ENCODE data around the gene CTNND2. TPM values are rescaled to one million over a fixed set of nuclear protein-coding genes. Genes with fewer than 3 reads are reported as not detected.

Gene CTNND2
- total RNA-seq, 1 experiment from 2014 or later: not detected

DNA sequence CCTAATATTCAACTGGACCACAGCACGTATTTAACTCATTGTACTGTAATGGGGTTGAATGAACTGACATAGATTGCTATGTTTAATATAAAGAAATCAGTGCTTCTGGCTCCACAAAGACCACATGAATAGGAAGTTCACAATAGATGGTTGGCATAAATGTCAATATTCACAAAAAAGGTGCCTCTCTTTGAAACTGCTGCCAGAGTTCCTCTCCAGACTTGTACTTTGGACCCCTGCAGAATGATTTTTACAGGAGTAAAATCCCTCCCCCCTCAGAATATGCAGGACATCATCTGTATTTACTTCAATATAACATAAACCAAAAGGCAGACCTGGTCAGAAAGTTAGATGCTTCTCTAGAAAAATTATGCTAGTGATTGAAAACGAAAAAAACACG lies 634.7 kb downstream of the CTNND2 start:
- DNase-seq (ENCODE audit: low spot score): no peak

DNA sequence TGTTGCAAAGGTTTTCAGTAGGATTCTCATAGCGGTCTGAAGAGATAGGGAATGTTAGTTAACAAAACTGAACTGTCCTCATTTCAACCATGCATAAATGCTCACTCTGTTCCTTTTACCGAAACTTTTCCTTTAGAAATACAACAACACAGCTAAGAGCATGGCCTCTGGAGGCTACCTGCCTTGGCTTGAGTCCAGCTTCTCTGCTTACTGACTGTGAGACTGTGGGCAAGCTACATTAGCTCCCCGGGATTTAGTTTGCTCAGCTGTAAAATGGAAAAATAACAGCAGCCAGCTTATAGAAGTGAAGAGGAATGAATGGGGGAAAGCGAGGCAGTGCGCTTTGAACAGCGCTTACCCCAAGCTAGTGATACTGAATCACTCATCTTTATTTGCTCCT lies 635.4 kb downstream of the CTNND2 start:
- no peak for DNase-seq (ENCODE audit: low spot score)

DNA sequence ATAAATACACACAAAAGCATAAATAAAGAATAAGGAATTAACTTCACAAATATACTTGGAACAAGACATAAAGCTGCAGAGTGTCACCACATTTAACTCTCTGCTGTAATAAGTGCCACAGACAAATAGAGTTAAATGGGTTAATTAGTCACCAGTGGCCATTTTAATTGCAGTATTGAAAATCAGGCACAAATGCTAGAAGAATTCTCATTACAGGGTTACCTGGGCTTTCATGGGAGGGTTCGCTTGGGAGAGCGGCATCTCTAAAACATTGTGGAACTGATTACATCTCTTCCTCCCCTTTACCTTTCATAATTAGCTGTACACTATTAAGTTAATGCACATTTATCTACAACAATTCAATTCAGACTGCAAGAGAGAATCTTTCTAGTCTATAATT lies 637.9 kb downstream of the CTNND2 start:
- DNase-seq (ENCODE audit: low spot score): no peak

DNA sequence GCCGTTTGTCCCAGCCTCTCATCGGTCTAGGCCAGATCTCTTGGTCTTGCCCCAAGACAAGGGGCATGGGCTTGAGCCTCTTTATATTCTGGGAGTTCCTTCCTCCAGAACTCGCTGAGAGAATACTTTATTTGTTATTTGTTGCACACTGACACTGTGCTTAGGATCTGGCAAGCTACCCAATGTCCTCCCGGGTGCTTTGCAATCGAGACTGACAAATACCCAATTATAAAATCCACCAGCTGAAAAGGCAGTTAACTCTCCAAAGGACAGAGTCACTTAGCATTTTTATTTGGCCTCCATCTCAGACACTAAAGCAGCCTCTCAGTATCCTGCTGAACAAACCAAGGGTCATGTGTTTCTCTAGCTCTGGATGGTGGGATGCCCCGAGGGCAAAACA lies 643.0 kb downstream of the CTNND2 start:
- DNase-seq (ENCODE audit: low spot score): no peak

DNA sequence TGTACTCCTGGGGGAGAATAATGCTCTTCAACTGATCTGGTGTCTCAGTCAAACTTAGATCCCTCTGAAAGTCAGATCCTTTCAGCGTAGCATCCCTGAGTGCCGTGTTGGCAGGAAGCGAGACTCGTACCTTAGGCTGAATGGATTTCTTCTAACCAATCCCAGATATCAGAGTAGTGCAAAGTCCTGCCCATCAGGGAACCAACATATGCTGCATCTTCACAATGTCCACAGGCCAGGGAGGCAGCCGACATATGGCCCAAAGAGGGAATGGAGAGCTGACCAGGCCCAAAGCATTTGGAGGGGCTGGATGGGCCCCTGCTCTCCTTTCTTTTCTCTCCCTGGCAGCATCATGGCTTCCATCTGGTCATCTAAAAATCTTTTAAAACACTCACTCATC lies 646.2 kb downstream of the CTNND2 start:
- no peak for DNase-seq (ENCODE audit: low spot score)

DNA sequence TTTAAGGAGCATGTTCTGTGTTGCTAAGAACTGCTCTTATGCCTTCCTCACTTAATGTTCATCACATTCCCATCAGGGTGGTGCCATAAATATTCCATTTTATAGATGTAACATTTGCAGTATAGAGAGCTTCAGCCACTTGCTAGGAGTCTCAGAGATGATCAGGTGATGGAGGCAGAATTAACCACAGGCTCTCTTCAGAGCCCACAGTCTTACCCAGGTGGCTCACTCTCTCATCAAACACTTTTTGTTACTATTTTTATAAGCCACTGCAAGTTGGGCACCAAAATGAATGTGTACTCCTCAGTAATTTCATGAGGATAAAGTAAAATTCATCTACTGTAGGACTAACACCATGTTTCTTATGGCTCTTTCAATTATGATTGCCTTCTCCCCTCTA lies 651.7 kb downstream of the CTNND2 start:
- DNase-seq (ENCODE audit: low spot score): no peak

DNA sequence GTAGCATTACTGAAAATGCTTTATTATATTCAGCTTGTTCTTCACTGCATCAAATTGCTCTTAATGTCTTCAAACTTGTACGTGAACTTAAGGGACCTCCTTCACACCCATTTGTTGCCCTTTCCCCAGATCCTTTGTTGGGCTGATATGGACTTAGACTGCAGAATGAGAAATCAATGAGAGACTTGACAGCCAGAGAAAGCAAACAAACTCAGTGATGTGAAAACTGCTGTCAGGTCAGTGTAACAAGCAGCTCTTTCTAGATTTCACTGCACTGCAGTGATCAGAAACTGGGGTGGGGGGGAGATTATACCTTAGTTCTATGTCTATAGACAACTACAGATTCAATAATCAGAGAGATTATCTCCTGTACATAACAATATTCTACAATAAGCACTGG lies 652.2 kb downstream of the CTNND2 start:
- no peak for DNase-seq (ENCODE audit: low spot score)

DNA sequence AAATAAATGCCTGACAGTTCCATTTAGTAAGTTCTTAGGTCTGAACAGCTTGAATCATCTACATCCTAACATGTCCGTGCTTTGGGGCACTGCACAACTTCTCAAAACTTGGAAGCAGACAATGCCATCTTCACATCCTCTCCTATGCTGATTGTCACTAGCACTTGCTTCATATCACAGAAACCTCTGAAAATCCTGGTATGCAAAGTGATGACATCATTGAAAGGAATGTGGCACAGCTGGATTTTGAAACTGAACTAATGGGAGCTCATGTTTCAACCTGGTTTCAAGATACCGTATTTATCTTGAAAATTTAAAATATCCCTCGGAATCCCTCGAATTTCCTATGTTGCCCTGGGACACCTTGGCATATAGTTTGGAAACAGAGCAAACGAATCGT lies 653.0 kb downstream of the CTNND2 start:
- no peak for DNase-seq (ENCODE audit: low spot score)

DNA sequence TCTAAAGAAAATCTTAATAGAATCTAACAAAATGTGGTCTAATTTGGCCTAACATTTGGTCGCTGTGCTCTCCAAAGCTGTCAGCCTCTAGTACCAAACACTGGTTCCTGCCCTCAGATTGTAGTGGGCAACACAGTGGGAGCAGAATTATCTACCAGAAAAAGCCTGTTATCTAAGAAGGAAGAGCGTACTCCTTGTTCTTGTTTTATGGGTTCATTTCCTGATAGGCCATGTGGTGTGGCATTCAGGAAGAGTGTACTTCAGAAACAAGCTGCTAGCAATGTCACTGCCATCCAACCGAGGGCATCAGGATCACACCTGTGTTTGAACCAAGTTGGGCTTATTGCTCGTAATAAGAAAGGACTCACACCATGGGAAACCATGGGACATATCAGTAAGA lies 655.3 kb downstream of the CTNND2 start:
- DNase-seq (ENCODE audit: low spot score): no peak

DNA sequence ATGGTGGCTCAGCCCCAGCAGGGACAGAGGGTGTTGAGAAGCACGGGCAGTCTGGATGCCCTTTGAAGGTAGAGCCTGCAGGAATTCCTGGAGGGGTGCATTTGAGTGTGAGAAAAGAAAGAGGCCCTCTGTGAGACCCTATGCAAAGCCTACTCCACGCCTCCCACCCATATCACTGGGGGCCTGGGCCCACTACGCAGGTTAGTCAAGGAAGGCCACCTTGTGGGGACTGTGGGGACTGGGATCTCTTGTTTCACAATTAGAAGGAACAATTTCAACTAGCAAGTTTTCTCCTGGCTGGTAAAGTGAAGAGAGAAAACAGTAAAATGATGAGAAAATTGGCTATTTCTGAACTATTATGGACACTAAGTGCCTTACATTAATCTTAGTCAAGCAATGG lies 657.0 kb downstream of the CTNND2 start:
- no peak for DNase-seq (ENCODE audit: low spot score)

DNA sequence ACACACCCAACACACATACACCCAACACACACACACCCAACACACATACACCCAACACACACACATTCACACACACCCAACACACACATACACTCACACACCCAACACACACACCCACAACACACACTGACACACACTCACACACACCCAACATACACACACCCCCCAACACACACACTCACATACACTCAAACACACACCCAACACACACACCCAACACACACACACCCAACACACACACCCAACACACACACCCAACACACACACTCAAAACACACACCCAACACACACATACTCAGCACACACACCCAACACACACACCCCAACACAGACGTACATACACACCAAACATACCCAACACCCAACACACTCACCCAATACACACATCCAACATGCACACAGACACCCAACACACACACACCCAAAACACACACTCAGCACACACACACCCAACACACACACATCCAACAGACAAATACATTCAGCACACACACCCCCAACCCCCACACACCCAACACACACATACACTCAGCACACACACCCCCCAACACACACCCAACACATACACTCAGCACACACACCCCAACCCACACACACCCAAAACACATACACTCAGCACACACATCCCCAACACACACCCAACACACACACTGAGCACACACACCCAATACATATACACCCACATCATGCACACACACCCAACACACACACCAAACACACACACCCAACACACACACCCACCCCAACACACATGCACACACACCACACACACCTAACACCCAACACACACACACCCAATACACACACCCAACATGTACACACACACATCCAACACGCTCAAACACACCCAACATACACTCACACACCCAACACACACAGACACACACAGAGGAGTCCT lies 663.7 kb downstream of the CTNND2 start:
- no peak for DNase-seq (ENCODE audit: low spot score)

DNA sequence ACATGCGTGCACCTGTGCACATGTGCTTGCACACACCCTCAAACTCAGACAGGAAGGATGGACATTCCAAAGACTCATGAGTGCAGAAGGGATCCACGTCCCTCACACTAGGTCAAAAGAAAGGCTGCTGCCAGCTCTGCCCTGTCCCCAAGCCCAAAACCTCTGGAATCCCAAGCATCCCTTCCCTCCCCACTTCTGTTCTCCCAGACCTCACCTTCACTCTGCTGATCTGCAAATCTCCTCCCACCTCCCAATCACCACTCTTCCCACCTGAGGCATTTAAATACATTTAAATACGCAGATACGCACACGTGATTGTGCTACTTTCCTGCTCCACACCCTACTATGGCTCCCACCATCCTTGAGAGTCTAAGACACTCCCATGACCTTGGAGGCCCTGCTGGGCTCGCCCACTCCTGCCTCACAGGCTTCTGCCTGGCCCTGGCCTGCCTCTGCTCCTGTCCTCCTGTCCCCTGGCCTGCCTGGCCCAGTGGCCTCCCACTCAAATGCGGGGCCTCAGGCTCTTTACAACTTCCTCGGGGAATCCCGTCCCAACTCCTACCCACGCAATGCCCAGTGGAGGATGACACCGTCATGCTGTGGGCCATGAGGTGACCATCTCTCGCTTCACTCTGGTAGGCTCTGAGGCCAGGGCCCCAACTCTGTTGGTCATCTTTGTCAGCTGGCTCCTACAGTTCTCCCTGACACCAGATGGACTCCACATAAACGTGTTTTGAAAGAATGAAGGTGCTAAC lies 664.8 kb downstream of the CTNND2 start:
- DNase-seq (ENCODE audit: low spot score): no peak

DNA sequence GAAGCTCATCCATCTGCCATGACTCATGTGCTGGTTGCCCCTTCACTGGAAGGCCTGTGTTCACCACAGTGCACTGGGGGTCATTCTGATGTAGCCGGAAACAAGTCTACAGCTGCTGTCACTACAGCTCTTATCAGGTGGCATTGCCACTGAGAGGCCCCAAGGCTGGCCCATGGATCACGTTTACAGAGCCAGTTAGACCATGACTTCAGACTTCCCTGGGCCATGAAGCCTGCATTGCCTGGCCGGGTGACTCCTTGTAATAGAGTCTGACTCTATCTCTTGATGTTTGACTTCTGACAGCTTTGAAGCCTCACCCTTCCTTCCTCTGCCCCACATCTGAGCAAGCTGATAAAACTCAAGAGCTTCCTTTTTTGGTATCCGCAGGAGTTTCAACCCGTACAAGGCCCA lies 669.7 kb downstream of the CTNND2 start:
- DNase-seq (ENCODE audit: low spot score): no peak

DNA sequence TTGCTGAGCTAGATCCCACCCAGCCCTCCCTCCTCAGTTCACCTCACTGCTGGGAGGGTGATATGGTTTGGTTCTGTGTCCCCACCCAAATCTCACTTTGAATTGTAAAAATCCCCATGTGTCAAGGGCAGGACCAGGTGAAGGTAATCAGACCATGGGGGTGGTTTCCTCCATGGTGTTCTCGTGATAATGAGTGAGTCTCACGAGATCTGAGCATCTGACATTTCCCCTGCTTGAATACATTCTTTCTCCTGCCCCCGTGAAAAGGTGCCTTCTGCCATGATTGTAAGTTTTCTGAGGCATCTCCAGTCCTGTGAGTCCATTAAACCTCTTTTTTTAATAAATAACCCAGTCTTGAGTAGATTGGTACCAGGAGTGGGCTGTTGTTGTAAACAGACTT lies 673.4 kb downstream of the CTNND2 start:
- DNase-seq (ENCODE audit: low spot score): no peak

DNA sequence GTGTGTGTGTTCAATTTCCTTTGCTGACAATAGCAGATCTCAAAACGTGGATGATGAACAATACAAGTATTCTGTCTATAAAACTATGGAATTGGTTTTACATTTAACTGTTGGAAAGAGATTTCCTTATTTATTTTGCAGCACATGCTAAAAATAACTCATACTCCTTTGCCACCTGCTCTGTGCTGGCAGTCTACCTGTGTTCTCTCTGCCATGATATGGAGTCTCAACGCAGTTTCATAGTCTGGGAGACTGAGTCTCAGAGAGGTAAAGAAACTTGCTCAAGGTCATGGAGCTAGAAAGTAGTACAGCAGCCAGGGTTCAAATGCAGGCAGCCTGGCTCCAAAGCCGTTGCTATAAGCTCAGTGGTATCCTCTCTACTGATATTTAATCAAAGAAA lies 677.2 kb downstream of the CTNND2 start:
- no peak for DNase-seq (ENCODE audit: low spot score)

DNA sequence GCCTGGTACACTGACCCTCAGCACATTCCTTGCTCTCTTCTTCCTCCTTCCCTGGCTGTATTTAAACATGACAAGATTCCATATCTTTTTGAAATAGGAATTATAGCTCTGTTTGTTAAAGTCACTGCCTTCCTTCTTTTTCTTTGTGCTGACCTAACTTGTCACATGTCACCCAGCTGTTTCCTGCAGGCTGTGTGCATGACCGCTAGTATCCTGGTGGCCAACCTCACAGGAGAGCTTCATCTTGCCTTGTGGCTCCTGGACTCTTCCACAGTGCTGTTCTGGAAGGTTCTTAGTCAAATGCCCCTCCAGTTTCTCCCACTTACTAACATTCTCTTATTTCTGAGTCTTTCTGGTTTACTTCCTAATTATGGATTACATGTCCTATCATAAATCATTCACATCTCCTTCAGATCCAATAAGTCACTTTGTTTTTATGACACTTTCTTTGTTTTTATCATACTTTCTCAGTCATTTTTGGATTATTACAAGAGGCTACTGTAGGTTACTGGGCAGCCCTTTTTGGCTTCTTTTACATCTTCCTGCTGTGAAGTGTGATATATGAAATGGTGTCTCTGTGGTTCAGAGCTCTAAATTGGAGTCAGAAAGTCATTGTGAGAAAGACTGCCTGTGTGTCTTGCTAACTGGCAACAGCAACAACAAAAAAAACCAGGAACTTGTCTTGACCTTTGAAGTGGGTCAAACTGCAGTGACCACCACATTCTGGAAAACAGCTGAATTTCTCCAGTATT lies 679.6 kb downstream of the CTNND2 start:
- DNase-seq (ENCODE audit: low spot score): no peak

DNA sequence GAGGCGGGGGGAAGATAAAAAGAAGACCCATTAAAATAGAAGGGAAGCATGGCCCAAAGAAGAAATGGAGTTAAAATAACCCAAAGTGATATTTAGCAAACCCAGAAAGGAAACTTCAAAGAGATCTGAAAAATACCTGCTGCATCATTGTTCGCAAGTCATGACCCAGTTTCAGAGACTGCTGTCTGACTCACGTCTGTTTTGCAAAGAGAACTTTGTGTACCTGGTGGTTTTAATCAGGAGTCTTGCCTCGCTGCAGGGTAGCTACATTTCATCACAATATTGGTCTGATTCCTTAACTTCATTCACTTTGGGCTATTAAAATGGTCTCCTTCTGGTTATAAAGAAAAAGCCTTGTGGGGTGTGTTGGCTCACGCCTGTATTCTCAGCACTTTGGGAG lies 682.1 kb downstream of the CTNND2 start:
- no peak for DNase-seq (ENCODE audit: low spot score)

DNA sequence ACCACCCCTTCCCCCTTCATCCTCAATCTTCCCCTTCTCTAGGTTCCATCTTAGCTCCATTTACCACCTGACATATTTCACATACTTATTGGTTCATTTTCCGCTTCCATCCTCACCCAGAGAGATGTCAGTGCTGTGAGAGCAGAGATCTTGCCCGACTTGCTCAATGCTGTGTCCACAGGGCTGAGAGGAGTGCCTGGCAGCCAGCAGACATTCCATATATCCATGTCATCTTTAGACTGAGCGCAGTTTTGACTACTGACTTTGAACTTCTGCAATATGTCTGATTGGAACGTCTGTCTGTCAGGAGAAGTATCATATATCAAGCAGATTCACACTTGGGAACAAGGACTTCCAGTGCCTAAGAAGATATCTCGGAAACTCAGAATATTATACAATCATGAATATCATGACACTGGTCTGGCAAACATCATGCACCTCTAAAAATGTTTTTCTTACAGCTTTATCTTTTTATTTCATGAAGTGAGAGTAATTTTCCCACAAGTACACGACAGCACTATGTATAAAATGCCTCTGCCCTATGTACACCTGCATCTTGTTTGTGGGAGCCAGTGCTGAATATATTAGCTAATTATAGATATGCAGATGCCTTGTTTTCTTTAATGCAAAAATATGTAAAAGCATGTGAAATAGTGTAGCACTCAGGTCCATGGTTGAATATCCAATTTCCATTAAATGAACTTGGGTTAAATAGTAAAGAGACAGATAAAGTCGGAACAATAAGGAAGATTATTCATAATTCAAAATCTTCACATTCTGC lies 689.2 kb downstream of the CTNND2 start:
- no peak for DNase-seq (ENCODE audit: low spot score)

DNA sequence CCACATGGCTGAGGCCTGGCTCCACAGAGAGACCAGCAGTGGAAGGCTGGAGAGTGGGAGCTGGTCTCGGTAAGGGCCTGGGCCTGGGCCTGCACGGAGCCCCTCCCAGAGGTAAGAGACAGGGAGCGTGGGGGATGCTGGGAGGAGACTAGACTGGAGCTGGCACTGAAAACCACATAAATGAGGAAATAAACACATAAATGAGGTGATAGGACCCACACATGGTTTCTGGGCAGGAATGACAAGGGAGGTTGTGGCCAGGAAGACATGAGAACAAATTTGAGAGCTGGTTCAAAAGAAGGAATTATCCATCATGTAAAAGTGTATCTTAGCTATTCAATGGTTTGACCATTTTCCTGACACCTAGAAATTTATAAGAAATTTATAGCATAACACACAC lies 691.5 kb downstream of the CTNND2 start:
- DNase-seq (ENCODE audit: low spot score): no peak

DNA sequence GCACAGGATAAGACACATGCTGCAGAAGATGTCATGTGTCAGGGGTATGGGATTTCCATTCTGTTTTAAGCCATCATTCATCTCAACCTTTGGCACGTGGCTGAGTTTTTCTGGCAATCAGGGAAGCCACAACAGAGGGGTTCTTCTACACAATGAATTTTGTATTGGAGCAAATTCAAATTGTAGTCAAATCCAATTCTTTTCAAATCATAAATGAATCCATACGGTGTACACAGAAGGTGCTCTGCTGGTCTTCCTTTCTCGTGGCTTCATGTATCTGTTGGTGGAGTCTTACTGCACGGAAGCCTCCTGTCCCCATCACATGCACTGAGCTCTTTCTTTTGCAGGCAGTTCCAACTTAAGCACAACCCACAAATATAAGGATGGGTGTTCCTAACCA lies 706.5 kb downstream of the CTNND2 start:
- DNase-seq (ENCODE audit: low spot score): no peak

DNA sequence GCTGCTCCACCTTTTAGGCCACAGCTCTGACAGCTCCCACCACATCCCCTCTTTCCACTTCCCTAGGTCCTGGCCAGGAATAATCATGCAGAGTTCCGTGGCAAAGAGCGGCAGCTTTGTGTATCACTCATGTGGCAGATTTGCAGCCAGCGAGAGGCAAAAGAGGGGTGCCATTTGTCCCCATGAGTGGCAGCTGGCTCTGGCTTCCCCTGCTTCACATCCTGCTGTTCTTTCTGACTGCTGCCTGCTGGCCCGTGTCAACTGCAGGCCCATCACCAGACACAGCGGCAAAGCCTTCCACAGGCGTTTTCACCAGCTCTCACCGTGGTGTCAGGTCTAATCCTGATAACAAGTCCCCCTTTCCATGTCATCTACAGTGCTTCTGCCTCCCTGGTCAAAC lies 712.6 kb downstream of the CTNND2 start:
- no peak for DNase-seq (ENCODE audit: low spot score)

All from HT-29 (cell line).